UCSD-AML1 (cell line): ENCODE results near the gene POR.

ENCODE experiments used
- DNase-seq: peaks from one replicate; lab custom pipeline; 2025; ENCODE audit not compliant: unreplicated experiment; lab: John Stamatoyannopoulos, UW

POR gene

GRCh38 chr7:75950111-75950681, 35.2 kb downstream of the POR start:
- no peak for DNase-seq

- DNase-seq = peak; percentile 14
Observed at GRCh38 chr7:75951506-75951905, 36.6 kb downstream of the POR start.

GRCh38 chr7:75953431-75953830, 38.5 kb downstream of the POR start:
- no peak for DNase-seq

GRCh38 chr7:75953931-75954330, 39.0 kb downstream of the POR start:
- no peak for DNase-seq

GRCh38 chr7:75955331-75955955, 40.5 kb downstream of the POR start:
- DNase-seq = no peak

GRCh38 chr7:75957021-75957736, 42.2 kb downstream of the POR start:
- DNase-seq = no peak

- DNase-seq = no peak
Observed at GRCh38 chr7:75958802-75959543, 44.0 kb downstream of the POR start.

- no peak for DNase-seq
Observed at GRCh38 chr7:75960372-75960771, 45.4 kb downstream of the POR start.

- DNase-seq = no peak
Observed at GRCh38 chr7:75961218-75961617, 46.3 kb downstream of the POR start.

GRCh38 chr7:75962607-75963380, 47.8 kb downstream of the POR start:
- no peak for DNase-seq

- no peak for DNase-seq
Observed at GRCh38 chr7:75963381-75963995, 48.5 kb downstream of the POR start.

- no peak for DNase-seq
Observed at GRCh38 chr7:75965617-75966016, 50.7 kb downstream of the POR start.

- no peak for DNase-seq
Observed at GRCh38 chr7:75966190-75966961, 51.4 kb downstream of the POR start.

- DNase-seq = no peak
Observed at GRCh38 chr7:75967055-75967454, 52.1 kb downstream of the POR start.

GRCh38 chr7:75967487-75967997, 52.6 kb downstream of the POR start:
- DNase-seq = peak; percentile 12

GRCh38 chr7:75968012-75968411, 53.1 kb downstream of the POR start:
- no peak for DNase-seq

GRCh38 chr7:75968561-75969001, 53.6 kb downstream of the POR start:
- DNase-seq = no peak

GRCh38 chr7:75969182-75969581, 54.2 kb downstream of the POR start:
- no peak for DNase-seq

GRCh38 chr7:75969704-75970498, 54.9 kb downstream of the POR start:
- DNase-seq = no peak
